GM12873 (cell line): Measurements from ENCODE around the gene SLC35F1.

Experiments used
- CTCF ChIP-seq: IDR thresholded peaks from 2 replicates; pipeline ENCODE4 v1.5.1; 2012; ENCODE audit warnings: low read depth, mild to moderate bottlenecking, moderate library complexity, low read length, control low read depth; ENCODE audit not compliant: insufficient read depth; ENCODE audit errors: missing control alignments

SLC35F1 gene

GRCh38 chr6:118309337-118310093, 402.5 kb downstream of the SLC35F1 start:
- TF ChIP-seq CTCF, result no peak

DNA sequence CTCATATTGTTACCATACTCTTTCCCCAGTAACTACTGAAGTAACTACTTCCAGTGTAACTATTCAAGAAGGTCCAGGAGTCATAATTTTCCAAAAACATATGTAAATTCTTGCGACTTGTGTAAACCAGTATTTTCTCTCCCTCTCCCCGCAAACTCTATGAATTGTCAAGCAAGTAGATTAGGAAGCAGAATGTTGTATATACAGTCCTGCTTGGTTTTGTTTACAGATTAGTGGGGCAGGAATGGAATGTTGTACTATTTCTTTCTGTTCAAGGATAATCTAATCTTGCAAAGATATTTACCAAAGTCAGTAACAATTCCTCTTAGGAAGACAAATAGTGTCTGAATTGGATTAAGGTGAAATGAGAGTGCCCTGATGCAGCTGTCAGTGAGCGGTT, 406.1 kb downstream of the SLC35F1 start:
- no peak for TF ChIP-seq CTCF

DNA sequence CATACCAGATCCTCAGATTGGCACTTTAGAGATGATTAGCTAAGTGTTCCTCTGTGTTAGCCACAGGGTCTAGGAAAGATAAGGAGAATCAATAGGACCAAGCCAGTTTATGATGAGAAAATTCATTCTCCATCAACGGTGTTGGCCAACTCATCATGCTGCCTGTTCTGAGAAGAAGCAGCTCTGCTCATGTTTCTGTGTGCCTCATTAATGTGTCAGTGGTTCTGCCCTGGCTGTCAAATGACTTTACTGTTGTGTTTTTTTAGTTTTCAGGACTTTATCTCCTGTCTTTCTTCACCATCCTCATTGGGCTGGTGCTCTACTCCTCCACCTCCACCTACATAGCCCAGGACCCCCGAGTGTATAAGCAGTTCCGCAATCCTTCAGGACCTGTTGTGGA, 406.7 kb downstream of the SLC35F1 start:
- no peak for TF ChIP-seq CTCF

- no peak for TF ChIP-seq CTCF
Observed at GRCh38 chr6:118316796-118317384, 409.8 kb downstream of the SLC35F1 start.

- TF ChIP-seq CTCF, result no peak
Observed at GRCh38 chr6:118317581-118318563, 410.8 kb downstream of the SLC35F1 start.

DNA sequence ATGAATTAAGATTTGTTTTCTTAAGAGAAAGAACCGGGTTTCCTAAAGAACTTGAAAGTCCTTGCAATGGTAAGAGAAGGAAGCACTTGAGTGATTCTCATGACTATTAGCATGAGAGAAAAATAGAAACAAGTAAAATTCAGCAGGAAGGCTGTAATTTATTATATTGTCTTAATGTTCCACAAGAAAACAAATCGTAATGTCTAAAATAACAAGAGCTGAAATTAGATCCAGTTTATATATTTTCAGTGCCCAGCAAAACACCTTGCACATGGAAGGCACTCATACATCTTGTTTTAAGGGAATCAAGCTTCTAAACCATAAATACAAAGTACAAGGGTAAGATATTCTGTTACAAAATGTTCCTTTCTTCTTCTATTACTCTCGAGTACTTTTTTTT, 411.6 kb downstream of the SLC35F1 start:
- TF ChIP-seq CTCF, result no peak

GRCh38 chr6:118319416-118319815, 412.4 kb downstream of the SLC35F1 start:
- no peak for TF ChIP-seq CTCF
